Stomach (tissue), 4 donors: ENCODE measurements around the gene TGFBR3L.

Experiments
- EP300 ChIP-seq: sonication (generic); formaldehyde crosslinking; IDR thresholded peaks from one replicate; pipeline ENCODE4 v1.6.1; 2017; ENCODE audit warnings: antibody characterized with exemption
- POLR2A ChIP-seq, 4 donors: fragments of 450-650 bp; IDR thresholded peaks; one replicate each; pipeline ENCODE4 v1.6.1; 2016; ENCODE audit warnings: antibody characterized with exemption in 4 of 4, control low read depth in 2 of 4, mild to moderate bottlenecking in 1 of 4, moderate library complexity in 1 of 4
- TF ChIP-seq, protein P1 (sequence below), 7 experiments: fragments of 450-650 bp in 4 of 7; fragments of 200-600 bp in 3 of 7; sonication (generic) in 3 of 7; IDR thresholded peaks; one replicate each; pipeline ENCODE4 v1.5.1; 2016 to 2019; ENCODE audit warnings: antibody characterized with exemption in 7 of 7, control low read depth in 2 of 7, mild to moderate bottlenecking in 1 of 7

DNA sequence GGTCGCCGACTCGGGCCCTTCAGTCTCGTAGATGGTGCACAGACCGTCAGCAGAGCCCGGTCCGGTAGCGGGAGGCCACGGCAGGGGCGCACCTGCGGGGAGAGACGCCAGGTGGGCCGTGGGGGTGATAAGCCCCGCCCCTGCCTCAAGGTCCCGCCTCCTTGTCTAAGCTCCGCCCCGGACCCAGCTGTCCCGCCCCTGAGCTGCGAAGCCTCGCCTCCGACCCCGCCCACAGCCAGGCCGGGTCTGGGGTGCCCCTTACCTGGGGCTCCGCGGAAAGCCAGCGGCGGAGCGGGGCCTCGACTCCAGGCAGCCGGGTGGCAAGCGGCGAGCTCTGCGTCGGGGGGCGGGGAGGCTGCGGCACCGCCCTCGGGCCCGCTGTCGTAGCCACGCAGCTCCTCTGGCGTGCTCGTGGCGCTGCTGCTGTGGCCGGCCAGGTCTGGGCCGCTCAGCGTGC, 45.1 kb upstream of the TGFBR3L start:
- TF ChIP-seq, protein P1, sequence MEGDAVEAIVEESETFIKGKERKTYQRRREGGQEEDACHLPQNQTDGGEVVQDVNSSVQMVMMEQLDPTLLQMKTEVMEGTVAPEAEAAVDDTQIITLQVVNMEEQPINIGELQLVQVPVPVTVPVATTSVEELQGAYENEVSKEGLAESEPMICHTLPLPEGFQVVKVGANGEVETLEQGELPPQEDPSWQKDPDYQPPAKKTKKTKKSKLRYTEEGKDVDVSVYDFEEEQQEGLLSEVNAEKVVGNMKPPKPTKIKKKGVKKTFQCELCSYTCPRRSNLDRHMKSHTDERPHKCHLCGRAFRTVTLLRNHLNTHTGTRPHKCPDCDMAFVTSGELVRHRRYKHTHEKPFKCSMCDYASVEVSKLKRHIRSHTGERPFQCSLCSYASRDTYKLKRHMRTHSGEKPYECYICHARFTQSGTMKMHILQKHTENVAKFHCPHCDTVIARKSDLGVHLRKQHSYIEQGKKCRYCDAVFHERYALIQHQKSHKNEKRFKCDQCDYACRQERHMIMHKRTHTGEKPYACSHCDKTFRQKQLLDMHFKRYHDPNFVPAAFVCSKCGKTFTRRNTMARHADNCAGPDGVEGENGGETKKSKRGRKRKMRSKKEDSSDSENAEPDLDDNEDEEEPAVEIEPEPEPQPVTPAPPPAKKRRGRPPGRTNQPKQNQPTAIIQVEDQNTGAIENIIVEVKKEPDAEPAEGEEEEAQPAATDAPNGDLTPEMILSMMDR (IDR thresholded peaks at IDR 0.05), result peak in 2 of 7 experiments; percentile 7 to 10
- TF ChIP-seq EP300, result no peak
- TF ChIP-seq POLR2A (IDR thresholded peaks at IDR 0.05), result no peak
